ENCODE data around the gene NOS2.

- no peak for TF ChIP-seq ZNF274 (IDR thresholded peaks at IDR 0.05; ENCODE audit: low read depth, low read length)
- no peak for TF ChIP-seq YY1 (IDR thresholded peaks at IDR 0.05; ENCODE audit: insufficient read depth, insufficient read length)
- TF ChIP-seq SUZ12 (IDR thresholded peaks at IDR 0.05; ENCODE audit: extremely low read depth, insufficient read depth, insufficient read length): no peak
These were observed 10.0 kb upstream of the NOS2 start for GRCh38 chr17:27810211-27810901.
